GM21528 (cell line): ENCODE results near the gene MFAP5.

Experiments used
- ATAC-seq: cut with Tn5 transposase; IDR thresholded peaks from one replicate; pipeline ENCODE4 v1.9.1; 2021; ENCODE audit warnings: mild to moderate bottlenecking, moderate library complexity; ENCODE audit not compliant: unreplicated experiment, low FRiP score

MFAP5 gene, protein sequence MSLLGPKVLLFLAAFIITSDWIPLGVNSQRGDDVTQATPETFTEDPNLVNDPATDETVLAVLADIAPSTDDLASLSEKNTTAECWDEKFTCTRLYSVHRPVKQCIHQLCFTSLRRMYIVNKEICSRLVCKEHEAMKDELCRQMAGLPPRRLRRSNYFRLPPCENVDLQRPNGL

GRCh38 chr12:8662593-8662992 lies at the start of gene MFAP5:
MFAP5 (minus strand) TSS chr12:8662826; CDS start chr12:8662104, 722 bp downstream.
- no peak for ATAC-seq

GRCh38 chr12:8709124-8709830 lies 46.7 kb upstream of the MFAP5 start:
- ATAC-seq: no peak

DNA sequence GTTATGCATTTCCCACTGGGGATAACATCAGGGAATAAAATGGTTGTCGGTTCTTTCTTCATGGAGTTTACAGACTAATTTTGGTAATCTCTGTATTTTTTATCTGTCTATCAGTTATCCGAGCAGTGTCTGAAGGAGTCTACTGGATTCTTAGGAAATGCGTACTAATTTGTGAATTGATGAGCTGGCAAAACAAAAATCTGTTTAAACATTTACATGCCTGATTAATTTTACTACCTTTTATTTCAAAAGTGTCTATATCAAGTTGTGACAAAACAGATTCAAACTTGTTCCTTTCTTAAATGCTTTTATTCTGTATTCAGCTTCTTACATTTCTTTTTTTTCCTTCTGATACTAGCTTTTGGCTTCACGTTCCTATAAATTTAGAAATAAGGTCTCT lies 39.5 kb upstream of the MFAP5 start:
- ATAC-seq: no peak

DNA sequence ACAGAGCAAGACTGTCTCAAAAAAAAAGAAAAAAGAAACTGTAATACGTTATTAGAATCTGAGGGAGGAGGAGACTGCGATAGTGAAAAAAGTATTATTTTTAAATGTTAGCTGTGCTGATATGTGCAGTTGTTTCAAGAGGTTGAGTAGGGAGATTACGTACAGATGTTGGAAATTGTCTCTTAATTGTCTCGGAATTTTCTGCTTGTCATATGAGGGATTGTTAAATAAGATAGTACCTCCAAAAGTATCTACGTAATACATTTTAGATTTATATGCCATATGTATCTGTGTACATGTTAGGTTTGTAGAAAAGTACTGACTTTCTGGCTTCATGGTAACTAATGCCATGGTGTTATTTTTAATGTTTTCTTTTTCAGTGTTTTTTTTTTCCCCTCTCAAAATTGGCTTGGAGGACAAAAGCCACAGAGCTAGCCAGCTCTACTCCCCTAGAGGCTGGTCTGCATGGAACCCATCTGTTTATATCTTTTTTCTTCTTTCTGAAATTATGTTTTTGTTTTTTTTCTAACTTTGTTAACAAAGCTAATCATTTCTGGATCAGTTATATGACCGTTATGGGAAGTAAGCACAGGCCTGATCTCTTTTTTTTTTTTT lies 38.5 kb upstream of the MFAP5 start:
- no peak for ATAC-seq

DNA sequence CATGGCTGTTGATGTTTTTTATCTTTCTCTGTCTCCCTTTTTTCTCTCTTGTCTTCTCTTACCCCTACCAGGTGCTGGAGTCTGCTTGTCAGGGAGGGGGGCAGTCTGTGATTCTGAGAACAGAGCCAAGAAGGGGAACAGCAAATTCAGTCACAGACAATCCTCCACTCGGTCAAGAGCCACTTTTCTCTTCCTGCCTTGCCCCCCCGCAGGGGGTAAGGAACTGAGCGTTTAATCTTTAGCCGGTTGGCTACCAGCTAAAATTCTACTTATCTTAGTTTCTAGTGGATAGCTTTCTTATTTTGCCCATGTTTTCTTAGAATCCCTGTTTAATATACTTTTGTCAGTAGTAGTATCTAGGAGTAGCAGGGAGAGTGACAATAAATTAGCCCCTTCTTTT lies 37.1 kb upstream of the MFAP5 start:
- ATAC-seq: no peak

- no peak for ATAC-seq
Observed at GRCh38 chr12:8698879-8699278, 36.3 kb upstream of the MFAP5 start.

GRCh38 chr12:8698132-8698851 lies 35.7 kb upstream of the MFAP5 start:
- peak; percentile 41 for ATAC-seq

DNA sequence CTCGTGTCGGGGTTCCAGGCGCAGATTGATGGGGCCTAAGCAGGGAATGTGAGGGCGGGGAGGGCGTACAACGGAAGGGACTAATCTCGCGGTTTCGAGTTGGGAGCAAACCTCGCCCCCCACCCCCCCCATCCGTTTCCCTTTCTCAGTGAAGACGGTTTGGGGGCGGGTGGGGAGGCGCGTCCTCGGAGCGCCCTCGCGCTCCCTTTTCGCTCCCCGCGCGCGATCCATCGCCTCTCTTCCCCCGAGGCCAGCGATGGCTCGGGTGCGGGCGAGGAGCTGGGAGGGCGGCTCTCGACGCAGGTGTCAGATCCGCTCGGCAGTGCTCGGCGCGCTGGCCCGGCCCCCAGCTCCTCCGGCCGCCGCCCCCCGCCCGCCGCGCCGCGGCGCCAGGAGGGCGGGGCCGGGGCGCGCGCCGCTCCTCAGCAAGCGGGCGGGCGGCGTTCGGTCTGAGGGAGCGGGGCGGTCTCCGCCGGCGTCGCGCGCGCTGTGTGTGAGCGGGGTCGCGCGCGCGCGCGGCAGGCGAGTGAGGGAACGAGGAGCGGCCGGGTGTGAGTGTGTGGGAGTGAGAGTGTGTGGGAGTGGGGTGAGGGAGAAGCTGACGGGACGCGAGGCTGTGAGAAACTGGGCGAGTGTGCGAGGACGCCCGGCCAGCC lies 35.0 kb upstream of the MFAP5 start, which contains the start of gene RIMKLB:
Gene RIMKLB, plus strand, starts transcription at position 516 of the 656 bp plus-strand sequence. CDS start 15,876 bp downstream, outside the sequence.
- peak; percentile 84 for ATAC-seq

- peak; percentile 8 for ATAC-seq
Observed at GRCh38 chr12:8697120-8697475, 34.5 kb upstream of the MFAP5 start.

GRCh38 chr12:8696442-8697090 lies 33.9 kb upstream of the MFAP5 start:
- ATAC-seq: no peak

DNA sequence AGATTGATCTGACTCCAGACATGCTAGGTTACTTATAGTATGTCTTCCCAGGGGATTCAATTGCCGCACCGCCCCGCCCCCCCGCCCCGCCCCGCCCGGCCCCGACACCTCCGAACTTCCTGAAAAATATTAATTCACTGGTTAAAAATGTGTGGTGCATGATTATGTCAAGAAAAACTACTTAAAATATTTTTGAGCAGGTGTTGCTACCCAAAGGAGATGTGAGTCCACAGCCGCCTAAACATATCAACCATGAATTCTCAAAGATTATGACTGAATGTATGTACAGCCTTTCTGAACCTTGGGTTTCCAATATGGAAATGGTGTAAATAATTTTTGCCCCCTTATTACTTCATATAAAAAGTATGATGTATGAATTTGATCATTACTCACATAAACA lies 32.5 kb upstream of the MFAP5 start:
- no peak for ATAC-seq

- no peak for ATAC-seq
Observed at GRCh38 chr12:8692573-8692972, 29.9 kb upstream of the MFAP5 start.

DNA sequence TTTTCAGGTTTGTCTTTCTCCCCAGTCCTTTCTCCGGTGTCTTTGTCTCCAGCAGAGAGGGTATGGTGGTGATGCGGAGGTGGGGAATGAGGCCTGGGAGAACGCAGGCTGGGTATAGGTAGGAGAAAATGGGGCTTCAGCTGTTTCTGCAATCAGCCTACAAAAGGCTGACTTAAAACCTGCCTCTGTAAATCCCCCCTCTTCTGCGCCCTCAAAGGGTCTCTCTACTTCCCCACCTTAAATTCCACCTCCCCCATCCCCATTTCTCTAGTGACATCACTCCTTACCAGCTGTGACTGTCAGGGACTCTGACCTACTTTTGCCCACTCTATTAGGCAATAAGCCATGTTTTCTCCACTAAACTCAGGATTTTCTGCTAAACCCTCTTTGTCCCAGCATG lies 27.1 kb upstream of the MFAP5 start:
- ATAC-seq: no peak

GRCh38 chr12:8687846-8688601 lies 25.4 kb upstream of the MFAP5 start:
- ATAC-seq: no peak

DNA sequence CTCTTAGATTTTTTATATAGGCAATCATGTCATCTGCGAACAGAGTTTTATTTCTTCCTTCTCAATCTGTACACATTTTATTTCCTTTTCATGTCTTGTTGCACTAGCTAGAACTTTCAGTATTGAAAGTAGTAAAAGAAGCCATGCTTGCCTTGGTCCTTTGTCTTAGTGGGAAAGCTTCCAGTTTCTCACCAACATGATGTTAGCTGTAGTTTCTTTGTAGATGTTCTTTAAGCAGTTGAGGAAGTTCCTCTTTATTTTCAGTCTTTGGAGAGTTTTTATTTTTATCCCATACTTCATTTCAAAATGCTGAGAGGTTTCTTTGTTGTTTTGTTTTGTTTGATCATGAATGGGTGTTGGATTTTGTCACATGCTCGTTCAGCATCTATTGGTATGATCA lies 22.4 kb upstream of the MFAP5 start:
- no peak for ATAC-seq

DNA sequence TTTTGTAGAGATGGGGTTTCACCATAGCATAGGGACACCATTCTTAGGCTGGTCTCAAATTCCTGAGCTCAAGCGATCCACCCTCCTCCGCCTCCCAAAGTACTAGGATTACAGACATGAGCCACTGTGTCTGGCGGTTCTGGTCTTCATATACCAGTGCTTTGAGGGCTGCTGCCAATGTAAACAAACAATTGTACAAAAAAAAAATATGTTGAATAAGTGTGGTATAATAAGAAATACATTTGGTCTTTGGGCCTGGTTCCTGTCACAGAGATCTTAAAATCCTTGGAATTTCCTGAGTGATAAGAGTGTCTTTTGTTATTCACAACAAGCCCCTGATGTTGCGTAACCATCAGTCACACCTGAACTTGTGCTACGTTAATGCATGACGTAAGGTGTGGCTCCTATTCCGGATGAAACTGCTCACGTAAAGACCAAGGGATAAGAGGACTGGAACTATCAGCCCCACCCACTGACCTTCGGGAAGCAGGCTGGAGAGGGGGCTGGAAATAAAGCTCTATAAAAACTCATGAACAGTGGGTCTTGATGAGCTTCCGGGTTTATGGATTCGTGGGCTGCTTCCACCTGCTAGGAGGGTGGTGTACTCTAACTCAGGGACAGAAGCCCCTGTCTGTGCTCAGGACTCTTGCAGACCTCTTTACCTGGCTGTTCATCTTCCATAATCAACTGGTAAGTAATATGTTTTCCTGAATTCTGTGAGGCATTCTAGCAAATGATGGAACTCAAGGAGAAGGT lies 18.7 kb upstream of the MFAP5 start:
- ATAC-seq: no peak

DNA sequence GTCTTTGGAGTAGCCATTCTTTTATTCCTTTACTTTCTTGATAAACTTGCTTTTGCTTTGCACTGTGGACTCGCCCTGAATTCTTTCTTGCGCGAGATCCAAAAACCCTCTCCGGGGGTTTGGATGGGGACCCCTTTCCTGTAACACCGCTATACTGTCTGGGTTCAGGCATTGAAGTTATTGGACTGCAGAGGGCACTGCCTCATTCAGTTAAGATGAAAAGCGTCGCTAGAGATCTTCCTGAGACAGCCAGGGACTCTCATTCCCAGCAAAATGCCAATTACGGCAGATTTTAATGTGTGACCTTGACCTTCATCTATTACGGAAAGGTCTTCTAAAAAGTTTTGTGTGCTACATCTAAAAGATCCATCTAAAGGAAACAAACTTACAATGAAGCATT lies 17.9 kb upstream of the MFAP5 start:
- no peak for ATAC-seq

- ATAC-seq: no peak
Observed at GRCh38 chr12:8678661-8679111, 16.1 kb upstream of the MFAP5 start.

- ATAC-seq: no peak
Observed at GRCh38 chr12:8677362-8677761, 14.7 kb upstream of the MFAP5 start.
